HUES48 (cell line): Measurements from ENCODE around the gene RRAGC.
"Not testable (repeated sequence)": the region's sequence is repeated elsewhere in the genome, so short reads cannot be mapped to it uniquely, and the experiment has no call there.

Experiments
- H3K27ac ChIP-seq: one replicate; pipeline ENCODE4 v1.7.0; 2013; ENCODE audit warnings: low read depth, low read length, inconsistent platforms
- H3K27me3 ChIP-seq: 2 replicates; pipeline ENCODE4 v1.6.1; 2013; ENCODE audit warnings: mild to moderate bottlenecking, low read length; ENCODE audit not compliant: control insufficient read depth, insufficient read depth
- H3K36me3 ChIP-seq: 2 replicates; pipeline ENCODE4 v1.6.1; 2013; ENCODE audit warnings: low read length; ENCODE audit not compliant: control insufficient read depth, insufficient read depth
- H3K4me1 ChIP-seq: 2 replicates; pipeline ENCODE4 v1.6.1; 2013; ENCODE audit warnings: mild to moderate bottlenecking, low read length; ENCODE audit not compliant: control insufficient read depth, insufficient read depth
- H3K4me3 ChIP-seq: 2 replicates; pipeline ENCODE4 v1.5.1; 2013; ENCODE audit warnings: mild to moderate bottlenecking, low read depth, low read length
- H3K9ac ChIP-seq: 2 replicates; pipeline ENCODE4 v1.6.1; 2013; ENCODE audit warnings: mild to moderate bottlenecking, low read depth, low read length, moderate library complexity
- H3K9me3 ChIP-seq: 2 replicates; pipeline ENCODE4 v1.6.1; 2013; ENCODE audit warnings: low read length; ENCODE audit not compliant: control insufficient read depth, insufficient read depth

The RRAGC gene

GRCh38 chr1:38852780-38853179 is 6.8 kb downstream of the RRAGC start:
- H3K4me3 ChIP-seq = no peak overlapping the region

GRCh38 chr1:38848071-38848470 is 11.5 kb downstream of the RRAGC start:
- Histone ChIP-seq H3K4me3 (no peak overlapping the region), H3K27ac (no peak overlapping the region), H3K27me3 (no peaks in the 10 kb centered on the region), H3K36me3 (peaks cover 81% of the 10 kb centered on the region), H3K9ac (no peak overlapping the region), H3K4me1 (no peaks in the 10 kb centered on the region), H3K9me3 (no peaks in the 10 kb centered on the region)

More at GRCh38 chr1:38852780-38853179, 6.8 kb downstream of the RRAGC start:
- Histone ChIP-seq H3K9me3 (no peaks in the 10 kb centered on the region), H3K27me3 (no peaks in the 10 kb centered on the region), H3K4me1 (no peaks in the 10 kb centered on the region), H3K27ac (no peak overlapping the region), H3K36me3 (peaks cover 73% of the 10 kb centered on the region), H3K9ac (no peak overlapping the region)

DNA sequence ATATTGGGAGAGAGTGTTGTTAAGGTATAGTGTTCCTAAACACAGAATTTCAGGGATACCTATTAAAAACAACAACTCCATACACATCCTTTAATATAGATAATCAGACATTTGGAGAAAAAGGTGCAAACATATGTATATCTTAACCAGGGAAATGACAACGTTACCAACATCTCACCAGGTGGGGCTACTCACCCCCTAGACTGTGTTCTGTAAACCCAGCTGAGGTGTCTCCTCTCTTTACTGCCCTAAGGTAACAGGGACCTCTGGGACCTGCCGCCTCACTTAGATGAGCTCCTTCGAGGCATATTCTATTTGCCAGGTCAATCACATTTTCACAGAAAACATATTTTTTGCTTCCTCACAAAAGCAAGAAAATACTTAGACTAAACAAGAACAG is 13.4 kb downstream of the RRAGC start:
- Histone ChIP-seq H3K4me3 (no peak overlapping the region), H3K36me3 (peaks cover 71% of the 10 kb centered on the region), H3K27ac (no peak overlapping the region), H3K9ac (no peak overlapping the region), H3K9me3 (no peaks in the 10 kb centered on the region), H3K4me1 (no peaks in the 10 kb centered on the region), H3K27me3 (no peaks in the 10 kb centered on the region)

DNA sequence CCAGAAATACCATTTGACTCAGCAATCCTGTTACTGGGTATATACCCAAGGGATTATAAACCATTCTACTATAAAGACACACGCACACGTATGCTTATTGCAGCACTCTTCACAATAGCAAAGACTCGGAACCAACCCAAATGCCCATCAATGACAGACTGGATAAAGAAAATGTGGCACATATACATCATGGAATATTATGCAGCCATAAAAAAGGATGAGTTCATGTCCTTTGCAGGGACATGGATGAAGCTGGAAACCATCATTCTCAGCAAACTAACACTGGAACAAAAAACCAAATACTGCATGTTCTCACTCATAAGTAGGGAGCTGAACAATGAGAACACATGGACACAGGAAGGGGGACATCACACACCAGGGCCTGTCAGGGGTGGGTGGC is 14.5 kb downstream of the RRAGC start:
- not testable (repeated sequence) for H3K27ac ChIP-seq, H3K4me1 ChIP-seq

GRCh38 chr1:38840281-38840680 is 19.3 kb downstream of the RRAGC start:
- Histone ChIP-seq H3K27me3 (no peaks in the 10 kb centered on the region), H3K4me3 (no peak overlapping the region), H3K27ac (no peak overlapping the region), H3K4me1 (peaks cover 13% of the 10 kb centered on the region), H3K36me3 (peaks cover 56% of the 10 kb centered on the region), H3K9me3 (no peaks in the 10 kb centered on the region), H3K9ac (no peak overlapping the region)

More for the DNA sequence above, 14.5 kb downstream of the RRAGC start:
- peaks cover 69% of the 10 kb centered on the region for H3K36me3 ChIP-seq
- H3K4me3 ChIP-seq, H3K9me3 ChIP-seq, H3K9ac ChIP-seq, H3K27me3 ChIP-seq: not testable (repeated sequence)

DNA sequence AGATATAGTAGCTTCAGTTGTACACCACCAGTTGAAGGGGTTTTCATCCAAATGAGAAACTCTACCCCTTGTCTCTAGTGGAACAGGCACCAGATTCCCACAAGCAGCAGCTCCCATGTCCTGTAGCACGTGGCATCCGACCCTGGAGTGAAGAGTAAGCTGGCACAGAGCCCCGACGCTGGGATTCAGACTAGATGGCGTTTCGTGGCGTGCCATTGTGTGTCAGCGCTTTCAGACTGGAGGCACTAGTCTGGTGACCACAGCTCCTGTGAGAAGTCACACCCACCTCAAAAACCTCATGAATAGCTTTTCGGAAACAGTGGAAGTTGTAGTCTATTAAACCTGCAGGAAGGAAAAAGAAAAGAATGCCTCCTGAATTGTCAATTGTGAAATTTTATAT is 20.2 kb downstream of the RRAGC start:
- H3K27me3 ChIP-seq = no peaks in the 10 kb centered on the region
- H3K36me3 ChIP-seq = peaks cover 47% of the 10 kb centered on the region
- no peak overlapping the region for H3K27ac ChIP-seq

GRCh38 chr1:38836316-38836715 is 23.3 kb downstream of the RRAGC start:
- H3K4me3 ChIP-seq, H3K9me3 ChIP-seq, H3K27ac ChIP-seq, H3K27me3 ChIP-seq: not testable (repeated sequence)
- peaks cover 27% of the 10 kb centered on the region for H3K36me3 ChIP-seq
- H3K4me1 ChIP-seq = peaks cover 13% of the 10 kb centered on the region
- H3K9ac ChIP-seq = 0 out of 2 replicates have a peak overlapping the region, but pooled peaks have one; percentile 12

More for the DNA sequence above, 20.2 kb downstream of the RRAGC start:
- peaks cover 13% of the 10 kb centered on the region for H3K4me1 ChIP-seq
- no peak overlapping the region for H3K4me3 ChIP-seq
- no peak overlapping the region for H3K9ac ChIP-seq
- H3K9me3 ChIP-seq = no peaks in the 10 kb centered on the region

GRCh38 chr1:38834937-38835827 is 24.4 kb downstream of the RRAGC start:
- Histone ChIP-seq H3K27me3 (no peaks in the 10 kb centered on the region; the same call in 1 of the 2 replicates), H3K4me3 (no peak overlapping the region), H3K27ac (no peak overlapping the region), H3K9ac (no peak overlapping the region), H3K36me3 (peaks cover 22% of the 10 kb centered on the region), H3K9me3 (no peaks in the 10 kb centered on the region), H3K4me1 (peaks cover 13% of the 10 kb centered on the region)

- Histone ChIP-seq H3K4me3 (no peak overlapping the region), H3K36me3 (peaks cover 17% of the 10 kb centered on the region), H3K27me3 (no peaks in the 10 kb centered on the region; the same call in 1 of the 2 replicates), H3K27ac (no peak overlapping the region), H3K9me3 (no peaks in the 10 kb centered on the region), H3K9ac (no peak overlapping the region), H3K4me1 (peaks cover 13% of the 10 kb centered on the region)
Measured at GRCh38 chr1:38834221-38834782, 25.3 kb downstream of the RRAGC start.

DNA sequence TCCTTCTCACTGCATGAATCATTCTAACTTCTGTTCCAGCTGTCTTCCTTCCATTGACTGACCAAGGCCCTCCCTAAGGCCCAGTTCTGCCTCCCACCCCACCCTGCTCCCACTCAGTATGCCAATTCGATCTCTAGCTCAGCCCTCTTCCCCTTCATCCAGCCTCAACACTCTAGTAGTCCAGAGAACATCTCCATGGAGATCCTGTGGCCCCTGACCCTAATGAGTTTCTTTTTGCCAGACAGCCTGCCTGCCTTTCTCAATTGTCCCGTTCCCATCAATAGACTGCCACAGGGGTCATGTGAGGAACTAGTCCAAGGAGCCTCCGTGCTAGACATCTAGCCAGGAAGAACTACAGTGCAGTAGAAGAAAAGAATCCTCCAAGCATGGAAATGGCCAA is 26.4 kb downstream of the RRAGC start:
- Histone ChIP-seq H3K4me1 (peaks cover 13% of the 10 kb centered on the region), H3K9me3 (no peaks in the 10 kb centered on the region), H3K9ac (no peak overlapping the region), H3K36me3 (peaks cover 6% of the 10 kb centered on the region), H3K27ac (no peak overlapping the region), H3K4me3 (no peak overlapping the region), H3K27me3 (no peaks in the 10 kb centered on the region; the same call in 1 of the 2 replicates)

DNA sequence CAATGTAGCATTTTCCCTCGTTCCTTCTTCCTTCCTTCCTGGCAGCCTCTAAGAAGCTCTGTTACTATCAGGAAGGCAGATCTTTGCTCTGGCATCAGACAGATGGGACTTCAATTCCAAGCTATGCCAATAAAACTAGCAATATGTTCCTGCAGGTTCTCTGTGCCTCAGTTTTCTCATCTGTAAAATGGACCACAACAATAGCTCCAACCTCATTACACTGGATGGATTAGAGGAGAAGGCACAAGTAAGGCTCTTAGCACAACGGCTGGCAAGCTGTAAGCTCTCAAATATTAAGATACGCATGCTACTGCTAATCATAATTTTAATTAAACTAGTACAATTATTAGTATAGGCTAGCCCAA is 27.2 kb downstream of the RRAGC start:
- Histone ChIP-seq H3K27ac (no peak overlapping the region), H3K9me3 (no peaks in the 10 kb centered on the region), H3K9ac (no peak overlapping the region), H3K27me3 (no peaks in the 10 kb centered on the region; the same call in 1 of the 2 replicates), H3K4me1 (peaks cover 11% of the 10 kb centered on the region), H3K36me3 (no peaks in the 10 kb centered on the region; the same call in 1 of the 2 replicates), H3K4me3 (no peak overlapping the region)
